HEK293 (cell line): ENCODE results near the gene SH3RF3.

Source experiments
- CTCF ChIA-PET: fragments of 350-600 bp; formaldehyde crosslinking; extraction: SDS; loops from one replicate; lab custom pipeline; 2021; ENCODE audit warnings: antibody characterized with exemption; lab: Yijun Ruan, JAX
- POLR2A ChIA-PET: fragments of 300-600 bp; formaldehyde crosslinking; extraction: SDS; loops from one replicate; lab custom pipeline; 2020; ENCODE audit warnings: antibody characterized with exemption, inconsistent platforms; lab: Yijun Ruan, JAX
- H3K27ac ChIP-seq: fragments of 200-500 bp; sonication (Bioruptor generic); 2 replicates; pipeline ENCODE4 v1.5.1; 2014; ENCODE audit warnings: low read depth, low read length, control low read depth, inconsistent platforms; ENCODE audit errors: extremely low read depth
- H3K36me3 ChIP-seq, 2 experiments: fragments of 200-500 bp in 1 of 2; sonication (Bioruptor generic) in 1 of 2; 1 replicate in 1 of 2; 2 replicates in 1 of 2; pipeline ENCODE4 v1.5.1; 2014 to 2017; ENCODE audit warnings: inconsistent platforms in 2 of 2, low read length in 2 of 2; ENCODE audit not compliant: control insufficient read depth in 2 of 2, insufficient read depth in 1 of 2
- H3K4me1 ChIP-seq: fragments of 200-500 bp; sonication (Bioruptor generic); 2 replicates; pipeline ENCODE4 v1.5.1; 2014; ENCODE audit warnings: mild to moderate bottlenecking, low read length, inconsistent platforms; ENCODE audit not compliant: control insufficient read depth, insufficient read depth
- H3K4me3 ChIP-seq: 2 replicates; pipeline ENCODE4 v1.5.1; 2011; ENCODE audit warnings: low read depth, mild to moderate bottlenecking, control low read depth, low read length, moderate library complexity
- H3K9me3 ChIP-seq: fragments of 200-500 bp; sonication (Bioruptor generic); 2 replicates; pipeline ENCODE4 v1.5.1; 2014; ENCODE audit warnings: low read depth, low read length, inconsistent platforms; ENCODE audit not compliant: control insufficient read depth, insufficient read depth
- GLIS1 ChIP-seq: fragments of 450-650 bp; formaldehyde crosslinking; IDR thresholded peaks from 2 replicates; pipeline ENCODE4 v1.5.1; 2016; ENCODE audit warnings: missing biosample characterization, missing genetic modification characterization
- HOXA7 ChIP-seq: sonication (generic); formaldehyde crosslinking; IDR thresholded peaks from 2 replicates; pipeline ENCODE4 v1.8.1; 2022; ENCODE audit warnings: missing genetic modification reagents, borderline replicate concordance
- MZF1 ChIP-seq: fragments of 450-650 bp; formaldehyde crosslinking; IDR thresholded peaks from 2 replicates; pipeline ENCODE4 v1.5.1; 2017; ENCODE audit warnings: missing biosample characterization, missing genetic modification characterization, borderline replicate concordance
- OVOL3 ChIP-seq: fragments of 450-650 bp; formaldehyde crosslinking; IDR thresholded peaks from 2 replicates; pipeline ENCODE4 v1.5.1; 2016; ENCODE audit warnings: missing biosample characterization, missing genetic modification characterization
- SCRT1 ChIP-seq: fragments of 450-650 bp; formaldehyde crosslinking; IDR thresholded peaks from 2 replicates; pipeline ENCODE4 v1.5.1; 2016; ENCODE audit warnings: missing biosample characterization, missing genetic modification characterization, borderline replicate concordance
- SETDB1 ChIP-seq: IDR thresholded peaks from one replicate; pipeline ENCODE4 v1.6.1; 2017; ENCODE audit warnings: mild to moderate bottlenecking, low read length, moderate library complexity, mixed read lengths; ENCODE audit not compliant: insufficient read length
- ZNF114 ChIP-seq: fragments of 450-650 bp; formaldehyde crosslinking; IDR thresholded peaks from 2 replicates; pipeline ENCODE4 v1.5.0; 2017; ENCODE audit warnings: missing biosample characterization, missing genetic modification characterization
- ZNF146 ChIP-seq: fragments of 450-650 bp; formaldehyde crosslinking; IDR thresholded peaks from 2 replicates; pipeline ENCODE4 v1.5.1; 2016; ENCODE audit warnings: missing biosample characterization, missing genetic modification characterization
- ZNF24 ChIP-seq: fragments of 450-650 bp; formaldehyde crosslinking; IDR thresholded peaks from 2 replicates; pipeline ENCODE4 v1.5.1; 2016; ENCODE audit warnings: missing biosample characterization, missing genetic modification characterization
- ZNF394 ChIP-seq: fragments of 450-650 bp; formaldehyde crosslinking; IDR thresholded peaks from 2 replicates; pipeline ENCODE4 v1.5.1; 2016; ENCODE audit warnings: missing biosample characterization, missing genetic modification characterization, mild to moderate bottlenecking, moderate library complexity, borderline replicate concordance
- ZNF558 ChIP-seq: fragments of 450-650 bp; formaldehyde crosslinking; IDR thresholded peaks from 2 replicates; pipeline ENCODE4 v1.5.1; 2016; ENCODE audit warnings: missing biosample characterization, missing genetic modification characterization
- ZXDB ChIP-seq: fragments of 450-650 bp; formaldehyde crosslinking; IDR thresholded peaks from 2 replicates; pipeline ENCODE4 v1.5.1; 2016; ENCODE audit warnings: missing biosample characterization, missing genetic modification characterization
- TF ChIP-seq, protein P1 (sequence below): fragments of 450-650 bp; formaldehyde crosslinking; IDR thresholded peaks from 2 replicates; pipeline ENCODE4 v1.5.1; 2016; ENCODE audit warnings: missing biosample characterization, missing genetic modification characterization
- TF ChIP-seq, protein P2 (sequence below): fragments of 450-650 bp; formaldehyde crosslinking; IDR thresholded peaks from 2 replicates; pipeline ENCODE4 v1.5.1; 2016; ENCODE audit warnings: missing biosample characterization, missing genetic modification characterization
- TF ChIP-seq, protein P3 (sequence below): fragments of 450-650 bp; formaldehyde crosslinking; IDR thresholded peaks from 2 replicates; pipeline ENCODE4 v1.5.1; 2016; ENCODE audit warnings: missing biosample characterization, missing genetic modification characterization
- TF ChIP-seq, protein P4 (sequence below): IDR thresholded peaks from 2 replicates; pipeline ENCODE4 v1.6.1; 2011; ENCODE audit warnings: mild to moderate bottlenecking, low read depth, low read length, borderline replicate concordance

Gene SH3RF3

DNA sequence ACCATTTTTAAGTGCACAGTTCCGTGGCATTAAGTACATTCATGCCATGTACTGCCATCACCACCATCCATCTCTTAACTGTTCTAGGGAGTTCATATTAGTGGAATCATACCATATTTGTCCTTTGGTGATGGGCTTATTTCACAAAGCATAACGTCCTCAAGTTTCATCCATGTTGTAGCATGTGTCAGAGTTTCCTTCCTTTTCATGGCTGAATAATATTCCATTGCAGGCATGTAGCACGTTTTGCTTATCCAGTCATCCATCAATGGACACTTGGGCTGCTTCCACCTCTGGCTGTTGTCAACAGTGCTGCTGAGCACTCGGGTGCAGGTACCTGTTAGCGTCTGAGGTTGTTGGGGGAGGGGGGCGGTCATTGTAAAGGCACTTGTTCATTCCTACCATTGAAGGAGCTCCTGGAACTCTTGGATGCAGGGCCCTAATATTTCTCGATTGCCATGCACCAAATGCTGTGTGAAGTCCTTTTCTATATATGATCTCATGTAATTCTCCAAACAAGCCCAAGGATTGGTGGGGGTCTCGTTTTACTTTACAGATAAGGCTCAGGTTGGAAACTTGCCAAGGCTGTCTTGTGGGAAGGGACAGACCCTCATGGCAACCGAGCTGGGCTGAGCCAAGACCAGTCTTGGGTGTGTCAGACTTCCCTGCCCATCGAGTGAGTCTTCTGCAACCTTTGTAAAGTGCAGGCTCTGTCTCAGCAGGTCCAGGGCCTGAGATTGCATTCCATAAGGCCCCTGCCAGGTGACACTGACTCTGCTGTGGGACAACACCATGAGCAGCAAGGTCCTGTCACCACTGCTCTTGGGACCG, 42.9 kb upstream of the SH3RF3 start:
- Histone ChIP-seq H3K4me3 (no peak overlapping the region), H3K27ac (no peak overlapping the region), H3K9me3 (no peaks in the 10 kb centered on the region), H3K4me1 (no peaks in the 10 kb centered on the region), H3K36me3 (no peaks in the 10 kb centered on the region)
- ChIA-PET CTCF (no interaction called here), POLR2A (no interaction called here)
- TF ChIP-seq ZNF146 (tag by site-specific recombination) (peak; percentile 96), ZNF114 (tag by site-specific recombination) (no peak)
- TF ChIP-seq, protein P1, sequence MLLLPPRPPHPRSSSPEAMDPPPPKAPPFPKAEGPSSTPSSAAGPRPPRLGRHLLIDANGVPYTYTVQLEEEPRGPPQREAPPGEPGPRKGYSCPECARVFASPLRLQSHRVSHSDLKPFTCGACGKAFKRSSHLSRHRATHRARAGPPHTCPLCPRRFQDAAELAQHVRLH (tag by site-specific recombination): 0 out of 2 replicates have a peak, but pooled peaks have one; percentile 34

DNA sequence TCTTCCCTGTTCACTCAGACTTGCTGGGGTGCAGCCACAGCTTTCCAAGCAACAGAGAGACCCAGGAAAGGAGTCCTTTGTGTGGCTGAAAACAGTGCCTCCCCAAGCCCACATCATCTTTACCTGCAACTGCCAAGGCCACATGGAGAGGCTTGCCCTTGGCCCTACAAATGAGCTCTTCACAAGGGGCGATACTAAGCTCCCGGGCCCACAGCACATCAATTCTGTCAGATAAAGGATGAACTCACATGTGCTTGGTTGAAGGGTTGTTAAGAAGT, 42.3 kb upstream of the SH3RF3 start:
- ChIA-PET POLR2A (no interaction called here), CTCF (no interaction called here)
- Histone ChIP-seq H3K36me3 (no peaks in the 10 kb centered on the region), H3K4me1 (no peaks in the 10 kb centered on the region), H3K9me3 (no peaks in the 10 kb centered on the region), H3K27ac (no peak overlapping the region), H3K4me3 (no peak overlapping the region)
- TF ChIP-seq, protein P2, sequence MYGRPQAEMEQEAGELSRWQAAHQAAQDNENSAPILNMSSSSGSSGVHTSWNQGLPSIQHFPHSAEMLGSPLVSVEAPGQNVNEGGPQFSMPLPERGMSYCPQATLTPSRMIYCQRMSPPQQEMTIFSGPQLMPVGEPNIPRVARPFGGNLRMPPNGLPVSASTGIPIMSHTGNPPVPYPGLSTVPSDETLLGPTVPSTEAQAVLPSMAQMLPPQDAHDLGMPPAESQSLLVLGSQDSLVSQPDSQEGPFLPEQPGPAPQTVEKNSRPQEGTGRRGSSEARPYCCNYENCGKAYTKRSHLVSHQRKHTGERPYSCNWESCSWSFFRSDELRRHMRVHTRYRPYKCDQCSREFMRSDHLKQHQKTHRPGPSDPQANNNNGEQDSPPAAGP (tag by site-specific recombination): no peak
- TF ChIP-seq ZXDB (tag by site-specific recombination): no peak
- no peak for TF ChIP-seq ZNF558 (tag by site-specific recombination)
- TF ChIP-seq, protein P3, sequence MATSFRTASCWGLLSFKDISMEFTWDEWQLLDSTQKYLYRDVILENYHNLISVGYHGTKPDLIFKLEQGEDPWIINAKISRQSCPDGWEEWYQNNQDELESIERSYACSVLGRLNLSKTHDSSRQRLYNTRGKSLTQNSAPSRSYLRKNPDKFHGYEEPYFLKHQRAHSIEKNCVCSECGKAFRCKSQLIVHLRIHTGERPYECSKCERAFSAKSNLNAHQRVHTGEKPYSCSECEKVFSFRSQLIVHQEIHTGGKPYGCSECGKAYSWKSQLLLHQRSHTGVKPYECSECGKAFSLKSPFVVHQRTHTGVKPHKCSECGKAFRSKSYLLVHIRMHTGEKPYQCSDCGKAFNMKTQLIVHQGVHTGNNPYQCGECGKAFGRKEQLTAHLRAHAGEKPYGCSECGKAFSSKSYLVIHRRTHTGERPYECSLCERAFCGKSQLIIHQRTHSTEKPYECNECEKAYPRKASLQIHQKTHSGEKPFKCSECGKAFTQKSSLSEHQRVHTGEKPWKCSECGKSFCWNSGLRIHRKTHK (tag by site-specific recombination): no peak
- TF ChIP-seq GLIS1 (tag by site-specific recombination): no peak
- TF ChIP-seq MZF1 (tag by site-specific recombination): no peak

DNA sequence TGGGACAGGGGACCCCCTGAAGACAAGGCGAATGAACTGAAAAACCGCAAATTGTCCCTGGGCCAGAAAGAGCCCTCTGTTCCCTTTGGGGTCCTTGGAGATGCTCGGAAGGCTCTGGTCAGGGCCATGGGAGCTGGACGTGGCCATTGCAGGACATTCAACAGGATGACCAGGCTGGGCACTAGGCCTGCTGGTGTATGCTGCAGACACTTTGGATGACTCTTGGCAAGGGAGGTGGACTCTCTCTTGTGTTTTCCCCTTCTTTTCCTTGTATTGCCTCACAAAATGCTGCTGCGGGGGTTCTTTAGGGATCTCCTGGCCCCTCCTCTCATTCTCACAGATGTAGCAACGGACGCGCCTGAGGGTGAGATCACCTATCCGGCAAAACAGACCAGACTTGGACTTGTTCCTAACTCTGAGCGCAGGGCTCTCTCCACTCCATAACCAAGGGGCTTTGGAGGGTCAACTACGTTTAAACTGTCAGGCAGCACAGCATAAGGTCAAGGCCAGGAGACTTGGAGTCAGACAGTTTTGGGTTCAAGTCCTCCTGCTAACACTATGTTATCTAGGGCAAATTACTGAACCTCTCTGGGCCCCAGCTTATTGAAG, 41.8 kb upstream of the SH3RF3 start:
- H3K9me3 ChIP-seq: no peaks in the 10 kb centered on the region
- TF ChIP-seq SETDB1 (no peak), HOXA7 (no peak)
- TF ChIP-seq, all 188 proteins: peak for 0
- Histone ChIP-seq H3K4me1 (no peaks in the 10 kb centered on the region), H3K36me3 (no peaks in the 10 kb centered on the region), H3K4me3 (no peak overlapping the region), H3K27ac (no peak overlapping the region)
- CTCF ChIA-PET: no interaction called here
- POLR2A ChIA-PET: no interaction called here

DNA sequence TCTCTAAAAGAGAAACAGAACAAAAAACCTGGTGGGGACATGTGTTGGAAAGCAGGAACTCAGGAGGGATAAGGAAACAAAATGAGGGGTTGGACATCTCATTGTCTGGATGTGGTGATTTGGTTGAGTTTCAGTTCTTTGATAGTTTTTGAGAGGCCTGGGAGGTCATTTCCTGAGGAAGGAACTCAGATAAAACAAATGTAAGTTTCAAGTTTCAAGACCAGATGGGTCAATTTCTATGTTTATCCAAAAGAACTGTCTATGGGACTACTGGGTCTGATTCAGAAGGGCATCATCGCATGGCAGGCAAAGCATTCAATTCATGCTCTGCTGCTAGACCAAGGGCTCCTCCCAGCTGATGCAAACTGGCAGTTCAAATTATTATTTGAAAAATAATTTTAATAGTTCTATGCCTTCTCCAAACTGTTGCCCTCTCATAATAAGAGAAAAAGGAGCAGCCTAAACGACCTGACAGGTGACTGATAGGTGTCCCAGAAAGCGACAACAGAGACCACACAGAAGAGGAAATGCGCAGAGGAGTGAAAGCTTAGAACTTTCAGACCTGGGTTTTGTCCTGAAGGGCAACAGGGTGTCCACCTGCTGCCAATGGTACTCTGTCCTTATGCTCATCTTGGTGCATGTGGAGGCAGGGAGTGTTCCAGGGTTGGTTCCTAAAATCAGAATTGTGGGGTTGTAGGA, 39.3 kb upstream of the SH3RF3 start:
- no peaks in the 10 kb centered on the region for H3K36me3 ChIP-seq
- H3K27ac ChIP-seq: no peak overlapping the region
- no peak overlapping the region for H3K4me3 ChIP-seq
- no peak for TF ChIP-seq ZNF394 (tag by site-specific recombination)
- peak; percentile 52; the same call in 1 of the 2 replicates for TF ChIP-seq SCRT1 (tag by site-specific recombination)
- TF ChIP-seq, protein P4, sequence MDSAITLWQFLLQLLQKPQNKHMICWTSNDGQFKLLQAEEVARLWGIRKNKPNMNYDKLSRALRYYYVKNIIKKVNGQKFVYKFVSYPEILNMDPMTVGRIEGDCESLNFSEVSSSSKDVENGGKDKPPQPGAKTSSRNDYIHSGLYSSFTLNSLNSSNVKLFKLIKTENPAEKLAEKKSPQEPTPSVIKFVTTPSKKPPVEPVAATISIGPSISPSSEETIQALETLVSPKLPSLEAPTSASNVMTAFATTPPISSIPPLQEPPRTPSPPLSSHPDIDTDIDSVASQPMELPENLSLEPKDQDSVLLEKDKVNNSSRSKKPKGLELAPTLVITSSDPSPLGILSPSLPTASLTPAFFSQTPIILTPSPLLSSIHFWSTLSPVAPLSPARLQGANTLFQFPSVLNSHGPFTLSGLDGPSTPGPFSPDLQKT: no peak
- TF ChIP-seq ZNF24 (tag by site-specific recombination): no peak
- TF ChIP-seq OVOL3 (tag by site-specific recombination): no peak
- ChIA-PET POLR2A (no interaction called here), CTCF (no interaction called here)
- no peaks in the 10 kb centered on the region for H3K4me1 ChIP-seq
- no peaks in the 10 kb centered on the region for H3K9me3 ChIP-seq
